Spleen (tissue), 11 donors: Measurements from ENCODE around the gene CEP164. TPM values are rescaled to one million over a fixed set of nuclear protein-coding genes. Genes with fewer than 3 reads are reported as not detected.

Source experiments
- DNase-seq: peaks from one replicate; pipeline ENCODE4 v3.0.0-alpha.2; 2020
- H3K27ac ChIP-seq, 8 donors: fragments of 200-600 bp; sonication (generic) in 7 of 8; 1 replicate in 4 of 8; 2 replicates in 4 of 8; pipeline versions ENCODE4 v1.5.0 to v1.8.0; 2016 to 2021; ENCODE audit warnings: inconsistent platforms in 4 of 8, mild to moderate bottlenecking in 4 of 8, moderate library complexity in 1 of 8
- H3K27me3 ChIP-seq, 7 donors: fragments of 200-600 bp; sonication (generic) in 6 of 7; replicated peaks in 1 of 7; 1 replicate in 4 of 7; 2 replicates in 3 of 7; pipeline versions ENCODE4 v1.5.0 to v1.8.0; 2016 to 2021; ENCODE audit warnings: inconsistent platforms in 3 of 7, mild to moderate bottlenecking in 1 of 7
- H3K36me3 ChIP-seq, 6 donors: fragments of 200-600 bp; sonication (generic) in 5 of 6; 1 replicate in 4 of 6; 2 replicates in 2 of 6; pipeline versions ENCODE4 v1.5.0 to v1.8.0; 2016 to 2021; ENCODE audit warnings: inconsistent platforms in 2 of 6
- H3K4me1 ChIP-seq, 6 donors: fragments of 200-600 bp; sonication (generic) in 5 of 6; 1 replicate in 3 of 6; 2 replicates in 3 of 6; pipeline versions ENCODE4 v1.5.0 to v1.8.0; 2016 to 2021; ENCODE audit warnings: inconsistent platforms in 3 of 6
- H3K4me3 ChIP-seq, 8 donors: fragments of 200-600 bp; sonication (generic) in 7 of 8; 1 replicate in 4 of 8; 2 replicates in 4 of 8; pipeline versions ENCODE4 v1.5.0 to v1.8.0; 2016 to 2021; ENCODE audit warnings: inconsistent platforms in 4 of 8, mild to moderate bottlenecking in 4 of 8, moderate library complexity in 2 of 8
- H3K9me3 ChIP-seq, 8 donors: fragments of 200-600 bp; sonication (generic) in 7 of 8; 1 replicate in 4 of 8; 2 replicates in 4 of 8; pipeline versions ENCODE4 v1.5.0 to v1.8.0; 2016 to 2021; ENCODE audit warnings: inconsistent platforms in 4 of 8
- POLR2A ChIP-seq, 3 donors: fragments of 450-650 bp; IDR thresholded peaks; one replicate each; pipeline ENCODE4 v1.5.1; 2017; ENCODE audit warnings: antibody characterized with exemption in 3 of 3, mild to moderate bottlenecking in 1 of 3
- POLR2AphosphoS5 ChIP-seq, 3 donors: sonication (generic); formaldehyde crosslinking; IDR thresholded peaks; one replicate each; pipeline ENCODE4 v1.5.1; 2017; ENCODE audit warnings: antibody characterized with exemption in 3 of 3
- WGBS, 5 donors: extraction: QIAGEN DNeasy Blood & Tissue Kit in 3 of 5; methylation state at CpG; one replicate each; pipeline versions ENCODE4 v1.1.5 to v1.1.7; 2013 to 2018; 5-methylcytosine and 5-hydroxymethylcytosine counted together
- intact Hi-C: fragments of 100-400 bp; cut with DNase I; formaldehyde crosslinking; loops from one replicate; pipeline ENCODE4 v1.15.0; 2023; ENCODE audit warnings: low total_unique reads
- polyA plus RNA-seq, 3 donors: library from polyadenylated mRNA; stranded (reverse); fragments of 200-250 nt; gene quantifications; one replicate each; pipeline ENCODE4 v1.2.1, GENCODE V29; 2013
- total RNA-seq, 7 donors: library from RNA; depleted of rRNA in 3 of 7; stranded (reverse); fragments of >200 nt in 3 of 7; fragmentation: NEBNext Ultra II Directional in 4 of 7; extraction: Animal tissue kit (Norgen Biotek cat#: 25700) in 4 of 7; gene quantifications; one replicate each; pipeline versions ENCODE4 v1.1.0 to v1.2.1, GENCODE V29; 2016 to 2021
- TF ChIP-seq, protein P1 (sequence below), 11 experiments: fragments of 200-600 bp in 7 of 11; fragments of 450-650 bp in 4 of 11; sonication (generic) in 4 of 11; IDR thresholded peaks in 8 of 11; conservative IDR thresholded peaks in 3 of 11; 1 replicate in 7 of 11; 2 replicates in 4 of 11; pipeline versions ENCODE4 v1.4.0 to v1.8.0; 2016 to 2021; ENCODE audit warnings: antibody characterized with exemption in 11 of 11, inconsistent platforms in 4 of 11, mild to moderate bottlenecking in 1 of 11
- donor health status: healthy with polysubstance abuse.
- donor health status: DM: no; HTN: no; CAD: no; lungs with moderate emphysema.
- donor health status: DM: no; HTN: no; CAD: no.
- donor health status: Bipolar disorder and iron deficiency.
- donor health status: healthy.
- donor health status: DM: no; HTN: no; CAD: no.
- donor health status: DM: yes; HTN: yes; CAD: no.

CEP164 gene
- total and polyA plus RNA-seq, 10 donors, result 6.6 to 48.3 (median 27.5) TPM

DNA sequence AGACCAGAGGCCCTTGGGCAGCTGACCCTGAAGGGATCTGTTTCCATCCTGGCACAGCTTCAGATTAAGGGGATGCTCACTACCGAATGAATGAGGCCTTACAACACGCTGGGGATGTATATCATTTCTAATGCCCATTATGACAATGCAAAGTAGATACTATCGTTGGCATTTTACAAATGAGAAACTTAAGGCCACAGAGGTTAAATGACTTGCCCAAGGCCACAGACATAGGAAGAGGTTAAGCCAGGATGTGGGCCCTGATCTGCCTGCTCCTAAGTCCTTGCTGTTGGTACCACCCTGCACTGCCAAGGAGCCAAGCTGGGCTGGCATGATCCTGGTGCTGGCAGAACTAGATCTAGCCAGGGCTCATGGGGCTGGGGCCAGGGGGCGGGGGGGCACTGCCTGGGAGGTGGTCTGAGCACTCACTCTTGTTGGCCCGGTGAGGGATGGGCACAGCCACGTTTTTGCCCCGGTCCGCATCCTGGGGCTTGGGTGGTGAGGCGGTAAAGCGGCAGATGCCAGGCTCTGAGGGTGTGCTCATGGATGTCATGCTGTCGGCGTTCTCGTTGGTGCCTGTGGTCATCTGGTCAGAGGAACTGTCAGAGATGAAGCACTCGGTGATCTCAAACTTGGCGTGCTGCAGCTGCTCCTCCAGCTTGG is 102.8 kb downstream of the CEP164 start:
- 83 to 94% (median 90%) methylated on average over 6 to 15 of the region's 15 CpGs for WGBS, 5 donors
- Histone ChIP-seq H3K27me3 (peaks cover 0 to 15% (median 0%) of the 10 kb centered on the region in 7 donors), H3K36me3 (peaks cover 0 to 14% (median 0%) of the 10 kb centered on the region in 6 donors), H3K9me3 (no peaks in the 10 kb centered on the region), H3K27ac (no peak overlapping the region), H3K4me1 (peaks cover 0 to 8% (median 3%) of the 10 kb centered on the region in 6 donors), H3K4me3 (no peak overlapping the region)
- TF ChIP-seq POLR2AphosphoS5 (IDR thresholded peaks at IDR 0.05) (no peak), POLR2A (IDR thresholded peaks at IDR 0.05) (no peak)
- TF ChIP-seq, protein P1, sequence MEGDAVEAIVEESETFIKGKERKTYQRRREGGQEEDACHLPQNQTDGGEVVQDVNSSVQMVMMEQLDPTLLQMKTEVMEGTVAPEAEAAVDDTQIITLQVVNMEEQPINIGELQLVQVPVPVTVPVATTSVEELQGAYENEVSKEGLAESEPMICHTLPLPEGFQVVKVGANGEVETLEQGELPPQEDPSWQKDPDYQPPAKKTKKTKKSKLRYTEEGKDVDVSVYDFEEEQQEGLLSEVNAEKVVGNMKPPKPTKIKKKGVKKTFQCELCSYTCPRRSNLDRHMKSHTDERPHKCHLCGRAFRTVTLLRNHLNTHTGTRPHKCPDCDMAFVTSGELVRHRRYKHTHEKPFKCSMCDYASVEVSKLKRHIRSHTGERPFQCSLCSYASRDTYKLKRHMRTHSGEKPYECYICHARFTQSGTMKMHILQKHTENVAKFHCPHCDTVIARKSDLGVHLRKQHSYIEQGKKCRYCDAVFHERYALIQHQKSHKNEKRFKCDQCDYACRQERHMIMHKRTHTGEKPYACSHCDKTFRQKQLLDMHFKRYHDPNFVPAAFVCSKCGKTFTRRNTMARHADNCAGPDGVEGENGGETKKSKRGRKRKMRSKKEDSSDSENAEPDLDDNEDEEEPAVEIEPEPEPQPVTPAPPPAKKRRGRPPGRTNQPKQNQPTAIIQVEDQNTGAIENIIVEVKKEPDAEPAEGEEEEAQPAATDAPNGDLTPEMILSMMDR (IDR thresholded peaks at IDR 0.05 in 8 of 11, conservative IDR thresholded peaks at IDR 0.05 in 3 of 11), result no peak
- peak; percentile 49 for DNase-seq
- intact Hi-C loops, result no loop called here

DNA sequence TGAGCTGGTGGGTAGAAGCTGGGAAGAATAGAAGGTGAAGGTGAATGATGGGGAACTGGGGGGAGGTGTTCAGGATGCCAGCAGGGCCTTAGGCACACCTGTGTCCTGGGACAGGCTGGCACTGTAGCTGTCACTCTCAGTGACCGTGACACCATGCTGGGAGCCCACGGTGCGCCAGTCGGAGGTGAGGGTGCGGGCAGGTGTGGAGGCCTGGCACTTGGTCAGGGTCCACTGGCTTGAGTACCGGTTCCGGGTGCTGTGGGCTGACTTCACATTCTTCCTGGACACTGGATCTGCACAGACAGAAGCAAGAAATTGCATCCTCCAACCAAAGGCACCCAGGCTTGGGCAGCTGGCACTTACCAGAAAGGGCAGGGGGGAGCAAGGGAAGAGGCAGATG is 103.8 kb downstream of the CEP164 start:
- intact Hi-C loops, result no loop called here
- WGBS, 5 donors, result 94 to 100% (median 95%) methylated on average over 6 to 7 of the region's 7 CpGs
- Histone ChIP-seq H3K4me1 (peaks cover 0 to 3% (median under 1%) of the 10 kb centered on the region in 6 donors), H3K27me3 (peaks cover 0 to 13% (median 0%) of the 10 kb centered on the region in 7 donors), H3K4me3 (no peak overlapping the region), H3K27ac (no peak overlapping the region), H3K9me3 (no peaks in the 10 kb centered on the region), H3K36me3 (peaks cover 0 to 17% (median 0%) of the 10 kb centered on the region in 6 donors)
- peak; percentile 22 for DNase-seq
- TF ChIP-seq POLR2A (IDR thresholded peaks at IDR 0.05) (no peak), POLR2AphosphoS5 (IDR thresholded peaks at IDR 0.05) (no peak)
- TF ChIP-seq, protein P1 (IDR thresholded peaks at IDR 0.05 in 8 of 11, conservative IDR thresholded peaks at IDR 0.05 in 3 of 11), result no peak

DNA sequence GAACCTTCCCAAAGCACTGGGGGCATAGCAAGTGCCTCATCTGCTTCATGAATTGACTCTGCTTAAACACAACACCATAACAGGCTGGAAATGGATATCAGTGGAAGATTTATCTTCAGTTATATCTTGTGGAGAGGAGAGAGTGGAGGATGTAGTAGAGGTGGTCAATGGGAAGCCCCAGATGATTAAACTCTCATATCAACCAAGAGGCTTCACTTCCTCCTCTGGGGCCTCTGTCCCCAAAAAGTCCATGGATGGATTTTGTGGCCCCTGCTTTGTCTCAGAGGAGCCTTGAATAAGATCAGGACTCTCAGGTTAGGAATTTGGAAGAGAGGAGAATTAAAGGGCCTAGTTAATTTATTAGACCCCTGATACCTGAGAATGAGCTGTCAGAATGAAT is 106.1 kb downstream of the CEP164 start:
- H3K4me3 ChIP-seq, result no peak overlapping the region
- H3K4me1 ChIP-seq, result no peaks in the 10 kb centered on the region
- intact Hi-C loops, result no loop called here
- H3K36me3 ChIP-seq, result peaks cover 0 to 17% (median 0%) of the 10 kb centered on the region in 6 donors
- H3K9me3 ChIP-seq, result no peaks in the 10 kb centered on the region
- no peak for DNase-seq
- peaks cover 0 to 21% (median 0%) of the 10 kb centered on the region in 7 donors for H3K27me3 ChIP-seq
- H3K27ac ChIP-seq, result no peak overlapping the region
- TF ChIP-seq, protein P1 (IDR thresholded peaks at IDR 0.05 in 8 of 11, conservative IDR thresholded peaks at IDR 0.05 in 3 of 11), result no peak
- TF ChIP-seq POLR2A (IDR thresholded peaks at IDR 0.05) (no peak), POLR2AphosphoS5 (IDR thresholded peaks at IDR 0.05) (no peak)

DNA sequence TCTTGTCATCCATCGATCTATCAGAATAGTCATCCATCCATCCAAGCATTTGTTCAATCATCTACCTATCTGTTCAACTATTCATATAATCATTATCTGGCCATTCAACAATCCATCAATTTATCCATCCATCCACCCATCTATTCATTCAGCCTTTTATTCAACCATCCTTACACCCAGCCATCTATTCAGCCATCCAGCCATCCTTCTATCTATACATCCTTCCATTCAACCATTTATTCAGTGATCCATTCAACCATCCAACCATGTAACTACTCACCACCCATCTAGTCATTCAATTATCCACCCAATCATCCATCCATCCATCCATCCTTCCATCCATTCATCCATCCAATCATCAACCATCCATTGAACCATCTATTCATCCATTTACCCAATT is 106.8 kb downstream of the CEP164 start:
- WGBS, 5 donors, result 87 to 100% (median 91%) methylated on average over 1 of the region's 1 CpG
- TF ChIP-seq POLR2AphosphoS5 (IDR thresholded peaks at IDR 0.05) (no peak), POLR2A (IDR thresholded peaks at IDR 0.05) (no peak)
- TF ChIP-seq, protein P1 (IDR thresholded peaks at IDR 0.05 in 8 of 11, conservative IDR thresholded peaks at IDR 0.05 in 3 of 11), result no peak
- H3K27ac ChIP-seq, result no peak overlapping the region
- peaks cover 0 to 17% (median 0%) of the 10 kb centered on the region in 6 donors for H3K36me3 ChIP-seq
- no peak for DNase-seq
- no peaks in the 10 kb centered on the region for H3K9me3 ChIP-seq
- H3K27me3 ChIP-seq, result peaks cover 0 to 21% (median 0%) of the 10 kb centered on the region in 7 donors
- no peak overlapping the region for H3K4me3 ChIP-seq
- no peaks in the 10 kb centered on the region for H3K4me1 ChIP-seq
- intact Hi-C loops, result no loop called here
